Hematopoietic multipotent progenitor cell treated with erythropoietin and hydrocortisone succinate and interleukin-3 and kit ligand, for 6 days (in vitro differentiated cells): ENCODE results near the gene ATG10.
A peak's percentile ranks its signal among the peaks of the same experiment; 100 is the strongest.

Experiments
- DNase-seq: peaks from one replicate; pipeline ENCODE4 v3.0.0-alpha.2; 2015

The ATG10 gene

GRCh38 chr5:82168294-82168693 is 196.5 kb downstream of the ATG10 start:
- no peak for DNase-seq

GRCh38 chr5:82169892-82170291 is 198.1 kb downstream of the ATG10 start:
- no peak for DNase-seq

- peak; percentile 90 for DNase-seq
These were observed 202.5 kb downstream of the ATG10 start for GRCh38 chr5:82174128-82174918.

- DNase-seq, result no peak
These were observed 203.0 kb downstream of the ATG10 start for GRCh38 chr5:82174919-82175219.

GRCh38 chr5:82176115-82176814 is 204.4 kb downstream of the ATG10 start:
- no peak for DNase-seq

GRCh38 chr5:82178378-82178777 is 206.6 kb downstream of the ATG10 start:
- no peak for DNase-seq

- no peak for DNase-seq
These were observed 210.8 kb downstream of the ATG10 start for GRCh38 chr5:82182662-82183061.

GRCh38 chr5:82183828-82184227 is 212.0 kb downstream of the ATG10 start:
- DNase-seq, result no peak

- no peak for DNase-seq
These were observed 214.0 kb downstream of the ATG10 start for GRCh38 chr5:82185851-82186250.

GRCh38 chr5:82197550-82197949 is 225.7 kb downstream of the ATG10 start:
- no peak for DNase-seq

- DNase-seq, result no peak
These were observed 232.7 kb downstream of the ATG10 start for GRCh38 chr5:82204567-82204966.

- DNase-seq, result no peak
These were observed 233.2 kb downstream of the ATG10 start for GRCh38 chr5:82205005-82205404.

- DNase-seq, result peak; percentile 34
These were observed 236.5 kb downstream of the ATG10 start for GRCh38 chr5:82208371-82208770.

GRCh38 chr5:82211855-82212572 is 240.2 kb downstream of the ATG10 start:
- no peak for DNase-seq

- DNase-seq, result no peak
These were observed 246.1 kb downstream of the ATG10 start for GRCh38 chr5:82217917-82218316.

- no peak for DNase-seq
These were observed 246.7 kb downstream of the ATG10 start for GRCh38 chr5:82218374-82219156.

- no peak for DNase-seq
These were observed 249.2 kb downstream of the ATG10 start for GRCh38 chr5:82221020-82221419.

- no peak for DNase-seq
These were observed 251.1 kb downstream of the ATG10 start for GRCh38 chr5:82222597-82223574.

- DNase-seq, result peak; percentile 77
These were observed 253.8 kb downstream of the ATG10 start for GRCh38 chr5:82225525-82226172.

- DNase-seq, result no peak
These were observed 263.1 kb downstream of the ATG10 start for GRCh38 chr5:82234885-82235284.

GRCh38 chr5:82244151-82244550 is 272.3 kb downstream of the ATG10 start:
- no peak for DNase-seq
